Mucosa of stomach (tissue), 1 donor: ENCODE measurements around the gene PTHLH.

ENCODE experiments used
- H3K27me3 ChIP-seq: one replicate; pipeline ENCODE4 v1.7.0; 2013; ENCODE audit warnings: mild to moderate bottlenecking, low read length; ENCODE audit not compliant: control insufficient read depth, insufficient read depth
- H3K36me3 ChIP-seq: one replicate; pipeline ENCODE4 v1.7.0; 2013; ENCODE audit warnings: low read length; ENCODE audit not compliant: control insufficient read depth, insufficient read depth
- H3K4me1 ChIP-seq: one replicate; pipeline ENCODE4 v1.7.0; 2013; ENCODE audit warnings: mild to moderate bottlenecking, low read length; ENCODE audit not compliant: control insufficient read depth, insufficient read depth
- H3K4me3 ChIP-seq: one replicate; pipeline ENCODE4 v1.7.0; 2013; ENCODE audit warnings: low read length
- H3K9ac ChIP-seq: one replicate; pipeline ENCODE4 v1.7.0; 2013; ENCODE audit warnings: mild to moderate bottlenecking, low read length, moderate library complexity
- H3K9me3 ChIP-seq: one replicate; pipeline ENCODE4 v1.7.0; 2013; ENCODE audit warnings: mild to moderate bottlenecking, low read length, moderate library complexity; ENCODE audit not compliant: control insufficient read depth
- donor health status: Pancreatic carcinoma.

Gene PTHLH

DNA sequence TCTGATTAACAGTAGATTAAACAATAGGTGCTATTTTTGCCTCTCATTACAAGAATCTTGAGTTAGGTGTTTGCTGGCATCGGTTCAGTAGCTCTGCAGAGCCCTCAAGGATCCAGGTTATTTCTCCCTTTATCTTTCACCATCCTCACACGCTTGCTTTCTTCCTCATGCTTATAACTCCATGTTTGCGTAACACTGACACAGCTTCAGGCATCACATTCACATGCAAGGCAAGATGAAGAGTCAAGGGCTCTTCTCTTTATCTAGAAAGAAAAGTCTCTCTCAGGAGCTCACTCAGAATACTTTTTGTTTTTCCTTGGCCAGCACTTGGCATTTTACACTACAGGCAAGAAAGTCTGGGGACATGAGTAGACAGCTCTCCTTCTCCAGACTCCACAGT is 24.2 kb upstream of the PTHLH start:
- Histone ChIP-seq H3K4me1 (no peaks in the 10 kb centered on the region), H3K9ac (no peak overlapping the region), H3K4me3 (no peak overlapping the region), H3K36me3 (no peaks in the 10 kb centered on the region), H3K9me3 (no peaks in the 10 kb centered on the region), H3K27me3 (no peaks in the 10 kb centered on the region)

DNA sequence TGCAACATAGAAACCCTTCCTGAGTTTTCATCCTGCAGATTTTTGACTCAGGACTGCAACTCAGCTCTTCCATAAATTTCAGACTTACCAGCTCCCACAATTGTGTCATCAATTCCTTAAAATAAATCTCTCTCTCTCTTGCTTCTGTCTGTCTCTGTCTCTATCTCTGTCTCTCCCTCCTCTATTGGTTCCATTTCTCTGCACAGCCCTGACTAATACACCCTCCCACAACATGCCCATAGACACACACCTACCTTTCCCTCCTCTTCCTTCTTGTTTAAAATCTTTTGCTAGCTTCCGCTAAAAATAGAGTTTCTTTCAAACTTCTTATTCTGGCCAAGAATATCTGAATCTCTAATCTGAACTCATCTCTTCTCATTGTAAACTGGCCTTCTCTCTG is 22.9 kb upstream of the PTHLH start:
- H3K4me1 ChIP-seq, result no peaks in the 10 kb centered on the region
- H3K9ac ChIP-seq, result no peak overlapping the region
- H3K36me3 ChIP-seq, result no peaks in the 10 kb centered on the region
- no peaks in the 10 kb centered on the region for H3K9me3 ChIP-seq
- no peaks in the 10 kb centered on the region for H3K27me3 ChIP-seq
- H3K4me3 ChIP-seq, result no peak overlapping the region

DNA sequence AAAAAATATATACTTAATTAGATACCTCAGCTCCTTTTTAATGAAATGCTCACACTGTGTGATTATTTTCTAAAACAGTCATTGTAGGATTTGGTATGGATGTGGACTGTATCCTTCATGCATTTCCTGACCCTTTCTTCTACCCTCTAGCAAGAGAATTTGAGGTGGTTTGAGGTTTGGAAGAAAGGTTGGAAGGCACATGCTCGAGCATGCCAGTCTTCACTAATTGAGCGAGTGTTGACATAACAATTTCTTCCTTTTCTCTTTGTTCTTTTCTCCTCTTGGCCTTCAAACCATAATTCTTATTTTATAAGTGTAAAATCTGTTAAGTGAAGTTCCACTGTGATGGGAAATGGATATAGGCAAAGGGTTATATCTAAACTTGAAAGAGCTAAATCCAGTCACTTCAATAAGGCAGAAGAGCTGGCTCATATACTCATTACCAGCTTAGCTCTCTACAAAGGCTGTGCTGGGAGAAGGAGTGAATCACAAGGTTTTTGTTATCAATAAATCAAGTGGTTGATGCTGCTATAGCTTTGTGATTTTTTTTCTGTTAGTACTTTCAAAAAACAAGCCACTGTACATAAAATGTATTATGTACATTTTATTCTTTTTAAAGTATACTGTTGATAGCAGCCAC is 16.2 kb upstream of the PTHLH start:
- no peaks in the 10 kb centered on the region for H3K27me3 ChIP-seq
- no peak overlapping the region for H3K4me3 ChIP-seq
- H3K9ac ChIP-seq, result no peak overlapping the region
- no peaks in the 10 kb centered on the region for H3K9me3 ChIP-seq
- no peaks in the 10 kb centered on the region for H3K36me3 ChIP-seq
- no peaks in the 10 kb centered on the region for H3K4me1 ChIP-seq

DNA sequence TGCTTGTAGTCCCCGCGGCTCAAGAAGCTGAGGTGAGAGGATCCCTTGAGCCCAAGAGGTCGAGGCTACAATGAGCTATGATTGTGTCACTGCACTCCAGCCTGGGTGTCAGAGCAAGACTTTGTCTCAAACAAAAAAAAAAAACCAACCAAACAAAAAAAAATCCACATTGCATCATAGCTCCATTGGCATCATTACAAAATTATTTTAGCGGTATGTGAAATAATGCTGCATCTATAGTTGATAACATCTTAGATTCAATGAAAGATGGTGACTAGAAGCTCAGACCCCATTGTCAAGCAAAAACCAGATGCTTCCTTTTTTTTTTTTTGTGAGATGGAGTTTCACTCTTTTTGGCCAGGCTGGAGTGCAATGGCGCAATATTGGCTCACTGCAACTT is 14.8 kb upstream of the PTHLH start:
- H3K36me3 ChIP-seq, result no peaks in the 10 kb centered on the region
- no peaks in the 10 kb centered on the region for H3K27me3 ChIP-seq
- no peaks in the 10 kb centered on the region for H3K9me3 ChIP-seq
- no peak overlapping the region for H3K4me3 ChIP-seq
- H3K4me1 ChIP-seq, result no peaks in the 10 kb centered on the region
- H3K9ac ChIP-seq, result no peak overlapping the region

DNA sequence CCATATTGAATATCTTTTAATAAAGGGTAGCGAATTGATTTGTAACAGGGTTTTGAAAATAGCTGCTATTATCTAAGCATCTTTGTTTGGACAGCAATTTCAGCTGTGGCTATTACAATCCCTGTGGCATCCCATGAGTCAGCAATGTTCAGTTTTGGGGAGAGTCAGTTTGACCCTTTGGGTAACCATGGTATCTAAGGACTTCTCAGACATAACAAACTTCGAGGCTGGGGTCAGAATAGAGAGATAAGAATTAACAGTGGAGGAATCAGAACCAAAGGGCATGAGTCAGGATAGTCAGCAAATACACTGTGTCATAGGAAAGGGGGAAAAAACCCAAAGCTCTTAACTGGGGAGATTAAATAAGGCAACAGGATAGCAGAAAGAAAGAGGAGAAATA is 11.7 kb upstream of the PTHLH start:
- no peaks in the 10 kb centered on the region for H3K36me3 ChIP-seq
- no peak overlapping the region for H3K9ac ChIP-seq
- H3K4me3 ChIP-seq, result no peak overlapping the region
- no peaks in the 10 kb centered on the region for H3K9me3 ChIP-seq
- H3K4me1 ChIP-seq, result no peaks in the 10 kb centered on the region
- H3K27me3 ChIP-seq, result peaks cover 6% of the 10 kb centered on the region

DNA sequence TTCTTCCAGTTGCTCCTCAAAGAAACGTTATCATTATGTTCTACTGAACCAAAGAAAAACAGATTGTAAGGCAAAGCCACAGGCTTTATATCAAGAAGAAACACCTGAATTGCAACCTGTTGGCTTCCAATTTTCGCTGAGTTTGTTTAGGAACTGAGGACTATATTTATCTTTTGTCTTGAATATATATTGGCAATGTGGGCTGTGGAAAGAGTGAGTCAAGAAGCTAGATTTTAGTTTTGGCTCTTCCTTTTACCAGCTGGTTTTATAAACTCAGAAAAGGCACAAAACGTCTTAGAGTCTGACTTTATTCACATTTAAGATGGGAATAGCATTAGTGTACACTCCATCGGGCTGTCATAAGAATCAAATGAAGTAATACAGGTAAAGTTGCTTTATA is 10.4 kb upstream of the PTHLH start:
- H3K9ac ChIP-seq, result no peak overlapping the region
- no peaks in the 10 kb centered on the region for H3K9me3 ChIP-seq
- peaks cover 6% of the 10 kb centered on the region for H3K27me3 ChIP-seq
- no peak overlapping the region for H3K4me3 ChIP-seq
- no peaks in the 10 kb centered on the region for H3K4me1 ChIP-seq
- no peaks in the 10 kb centered on the region for H3K36me3 ChIP-seq

DNA sequence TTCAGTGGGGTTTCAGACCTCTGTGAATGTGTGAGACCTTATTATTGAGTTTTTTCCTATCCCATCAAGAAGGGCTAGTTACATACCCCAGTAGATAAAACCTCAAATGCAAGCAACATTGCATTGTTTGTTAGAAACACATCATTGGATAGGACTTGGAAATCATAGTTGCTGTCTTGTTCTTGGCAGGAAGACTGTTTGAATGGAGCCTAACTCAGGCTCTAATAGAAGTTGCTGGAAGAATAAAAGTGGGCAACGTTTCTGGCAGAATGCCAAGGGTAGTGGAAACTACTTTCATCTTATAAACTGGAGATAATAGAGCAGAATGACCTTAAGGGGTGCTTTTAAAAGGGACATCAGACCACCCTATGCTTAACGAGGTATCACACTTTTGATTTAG is 9.9 kb upstream of the PTHLH start:
- Histone ChIP-seq H3K9me3 (no peaks in the 10 kb centered on the region), H3K4me3 (no peak overlapping the region), H3K36me3 (no peaks in the 10 kb centered on the region), H3K27me3 (peaks cover 6% of the 10 kb centered on the region), H3K4me1 (no peaks in the 10 kb centered on the region), H3K9ac (no peak overlapping the region)

DNA sequence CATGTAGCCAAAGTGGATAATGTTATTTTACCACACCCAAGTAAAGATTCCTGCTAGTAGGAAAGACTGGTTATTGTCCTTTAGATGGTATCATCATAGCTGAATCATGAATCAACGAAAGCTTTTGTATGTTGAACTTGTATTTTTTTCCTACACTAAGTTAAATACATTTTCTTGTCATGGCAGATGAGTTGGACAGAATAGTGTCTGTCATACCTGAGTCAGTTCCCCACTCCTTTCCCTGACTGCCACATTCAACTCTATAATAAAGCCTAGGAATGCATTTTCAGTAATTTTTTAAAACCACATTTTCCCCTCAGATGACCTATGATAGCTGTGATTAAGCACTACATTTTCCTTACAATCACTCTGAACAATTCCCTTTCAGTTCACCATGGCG is 9.3 kb upstream of the PTHLH start:
- no peak overlapping the region for H3K4me3 ChIP-seq
- no peaks in the 10 kb centered on the region for H3K36me3 ChIP-seq
- no peaks in the 10 kb centered on the region for H3K4me1 ChIP-seq
- H3K9ac ChIP-seq, result no peak overlapping the region
- H3K27me3 ChIP-seq, result peaks cover 6% of the 10 kb centered on the region
- H3K9me3 ChIP-seq, result no peaks in the 10 kb centered on the region

DNA sequence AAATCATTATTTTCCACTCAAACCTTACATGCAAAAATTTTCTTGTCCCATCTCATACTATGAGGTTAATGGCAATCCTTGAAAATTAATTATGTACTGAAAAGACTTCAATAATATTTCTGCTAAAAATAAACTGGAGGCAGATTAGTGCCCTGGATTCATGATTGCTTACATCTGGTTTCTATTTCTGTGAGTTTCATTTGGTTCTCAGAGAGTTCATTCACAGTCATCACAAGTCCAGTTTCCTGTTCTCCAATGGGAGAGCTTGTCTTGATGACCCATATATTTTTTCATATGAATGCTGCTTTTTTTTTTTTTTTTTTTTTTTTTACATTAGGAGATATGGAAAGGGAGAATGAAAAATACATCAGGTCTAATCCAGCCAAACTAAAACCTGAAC is 6.6 kb upstream of the PTHLH start:
- Histone ChIP-seq H3K4me3 (no peak overlapping the region), H3K9me3 (no peaks in the 10 kb centered on the region), H3K4me1 (peaks cover 9% of the 10 kb centered on the region), H3K9ac (no peak overlapping the region), H3K27me3 (peaks cover 32% of the 10 kb centered on the region), H3K36me3 (no peaks in the 10 kb centered on the region)

DNA sequence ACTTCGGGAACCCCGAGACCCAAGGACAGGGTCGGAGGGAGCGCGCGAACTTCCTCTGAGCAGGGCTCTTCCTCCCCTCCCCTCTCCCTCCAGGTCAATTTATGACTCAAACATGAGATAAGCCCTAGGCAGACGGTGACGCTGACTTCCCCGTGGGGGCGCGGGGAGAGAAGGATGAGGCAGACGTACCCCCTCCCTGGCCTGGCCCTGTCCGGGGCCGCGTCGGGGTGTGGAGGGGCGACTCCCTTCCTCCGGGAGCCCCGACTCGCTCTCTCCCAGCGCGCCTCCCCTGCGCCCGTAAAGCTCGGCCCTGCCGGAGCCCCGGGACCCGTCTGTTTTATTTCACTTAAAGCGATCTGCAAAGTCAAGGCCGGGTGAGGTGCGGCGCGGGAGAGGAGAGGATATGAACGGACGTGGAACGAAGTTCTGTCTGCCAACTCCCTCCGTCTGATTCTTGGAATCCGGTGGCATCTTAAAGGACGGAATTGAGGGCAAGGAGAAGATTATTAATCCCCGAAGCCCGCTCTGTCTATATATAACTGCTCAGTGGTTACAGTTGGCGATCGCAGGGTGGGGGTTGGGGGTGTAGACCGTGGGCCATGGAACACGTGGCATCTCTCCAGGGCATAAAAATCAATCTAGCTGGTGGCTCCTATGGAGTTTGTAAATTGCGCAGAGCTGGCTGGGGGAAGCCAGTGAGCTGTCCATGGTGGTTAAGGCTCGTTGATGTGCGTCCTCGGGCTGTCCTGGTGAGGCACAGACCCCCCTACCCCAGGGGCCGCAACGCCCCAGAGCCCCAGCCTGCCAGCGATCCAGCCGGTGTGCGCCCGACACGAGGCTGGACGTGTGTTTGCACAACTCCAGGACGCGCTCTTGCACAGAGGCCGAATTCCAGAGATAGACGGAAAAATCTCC is 2.9 kb upstream of the PTHLH start:
- Histone ChIP-seq H3K4me1 (peaks cover 15% of the 10 kb centered on the region), H3K4me3 (no peak overlapping the region), H3K9ac (no peak overlapping the region), H3K9me3 (no peaks in the 10 kb centered on the region), H3K36me3 (no peaks in the 10 kb centered on the region), H3K27me3 (peaks cover 57% of the 10 kb centered on the region)

DNA sequence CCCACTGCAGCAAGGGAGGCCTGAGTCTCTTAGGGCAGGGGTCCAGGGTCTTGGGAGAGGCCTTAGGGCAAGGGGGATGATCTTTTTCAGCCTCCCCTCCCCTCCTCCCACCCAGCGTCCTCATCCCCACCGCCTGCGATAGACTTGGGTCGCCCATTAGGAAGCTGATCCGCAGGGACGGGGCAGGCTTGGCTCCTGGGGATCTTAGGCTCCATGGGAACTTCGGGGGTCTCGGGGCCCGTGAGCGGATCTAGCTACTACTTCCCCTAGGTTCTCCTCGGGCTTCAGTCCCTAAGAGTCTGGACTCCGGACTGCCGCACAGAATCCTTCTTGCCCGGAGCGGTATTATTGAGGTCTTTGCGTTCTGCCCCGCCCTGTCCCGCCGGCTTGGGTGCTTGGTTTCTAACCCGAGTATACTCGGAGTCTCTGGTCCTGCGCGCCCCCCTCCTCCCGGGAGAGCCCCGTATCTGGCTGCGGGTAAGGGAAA is 2.2 kb upstream of the PTHLH start:
- no peak overlapping the region for H3K9ac ChIP-seq
- H3K4me3 ChIP-seq, result no peak overlapping the region
- H3K4me1 ChIP-seq, result peaks cover 17% of the 10 kb centered on the region
- H3K9me3 ChIP-seq, result no peaks in the 10 kb centered on the region
- peaks cover 61% of the 10 kb centered on the region for H3K27me3 ChIP-seq
- H3K36me3 ChIP-seq, result no peaks in the 10 kb centered on the region

DNA sequence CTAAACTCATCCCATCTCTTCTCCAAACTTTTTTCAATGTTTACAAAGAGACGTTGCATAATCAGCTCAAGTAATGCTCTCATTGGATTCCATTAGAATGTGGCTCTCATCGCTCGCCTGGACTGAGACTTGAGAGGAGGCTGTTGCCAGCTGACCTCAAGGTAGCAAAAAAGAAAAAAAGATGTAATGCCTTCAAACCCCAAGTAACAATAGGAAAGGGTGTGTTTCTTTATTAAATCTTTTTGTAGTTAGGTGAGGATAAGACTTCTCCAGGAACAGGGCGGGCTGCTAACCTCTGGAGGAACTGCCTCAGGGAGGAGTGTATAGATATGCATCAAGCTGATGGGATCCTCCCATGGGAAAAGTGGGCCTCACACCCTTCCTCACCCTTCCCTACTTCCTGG is 956 bp upstream of the PTHLH start:
- Histone ChIP-seq H3K9ac (no peak overlapping the region), H3K4me1 (peaks cover 24% of the 10 kb centered on the region), H3K36me3 (no peaks in the 10 kb centered on the region), H3K27me3 (peaks cover 68% of the 10 kb centered on the region), H3K9me3 (no peaks in the 10 kb centered on the region), H3K4me3 (no peak overlapping the region)
